Left ventricle myocardium superior (tissue), 1 donor: Measurements from ENCODE around the gene ASXL2. TPM values are rescaled to one million over a fixed set of nuclear protein-coding genes. Genes with fewer than 3 reads are reported as not detected.

Source experiments
- ATAC-seq: fragments of 200-7000 bp; cut with Tn5 transposase; one replicate; pipeline ENCODE4 v1.9.1; 2020; ENCODE audit warnings: mild to moderate bottlenecking, moderate library complexity
- DNase-seq: peaks from one replicate; pipeline ENCODE4 v3.0.0-alpha.2; 2020
- intact Hi-C: fragments of 100-400 bp; cut with micrococcal nuclease; formaldehyde crosslinking; loops from one replicate; pipeline ENCODE4 v1.11.0; 2022
- total RNA-seq: library from RNA; stranded (reverse); fragmentation: NEBNext Ultra II Directional; extraction: Animal tissue kit (Norgen Biotek cat#: 25700); gene quantifications from one replicate; pipeline ENCODE4 v1.2.1, GENCODE V29; 2021
- donor health status: DM: no; HTN: yes; CAD: no; lungs with severe emphysema.

Gene ASXL2
- total RNA-seq, 1 donor from 2014 or later = 26.1 TPM

DNA sequence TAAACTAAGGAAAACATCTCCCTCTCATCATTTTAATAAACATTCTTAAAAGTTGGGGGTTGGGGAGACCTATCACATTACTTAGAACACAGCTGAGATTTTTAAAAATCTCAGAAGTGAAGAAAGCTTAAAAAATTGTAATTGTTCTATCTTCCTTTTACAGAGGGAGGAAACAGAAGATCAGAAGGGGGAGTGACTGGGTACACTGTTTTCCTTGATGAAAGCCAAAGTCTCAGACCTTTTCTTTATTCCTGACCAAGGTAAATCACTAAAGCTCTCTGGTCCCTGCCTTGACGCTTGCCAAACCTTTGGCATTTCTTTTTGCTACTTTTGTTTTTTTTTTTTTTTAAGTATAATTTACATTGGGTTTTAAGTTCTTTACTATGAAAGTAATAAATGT lies 119.9 kb downstream of the ASXL2 start:
- intact Hi-C loops = no loop called here
- DNase-seq (no peak), ATAC-seq (no peak)

DNA sequence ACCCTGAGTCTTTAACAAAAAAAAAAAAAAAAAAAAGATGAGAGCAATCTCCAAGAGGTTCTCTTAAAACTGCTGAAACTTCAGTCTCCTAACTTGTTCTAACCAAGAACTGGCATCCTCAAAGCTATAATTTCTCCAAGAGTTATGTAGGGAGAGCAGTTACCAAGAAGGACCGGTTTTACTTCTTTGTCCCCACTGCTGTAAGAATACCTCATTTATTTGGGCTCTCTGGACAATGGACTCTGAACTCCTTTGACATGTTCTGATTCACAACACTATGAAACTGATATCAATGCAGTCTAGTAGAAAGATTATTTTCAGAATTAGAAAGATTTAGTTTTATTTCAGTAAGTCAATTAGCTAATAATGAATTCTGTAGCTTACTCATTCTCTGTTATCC lies 120.4 kb downstream of the ASXL2 start:
- intact Hi-C loops = no loop called here
- no peak for ATAC-seq

DNA sequence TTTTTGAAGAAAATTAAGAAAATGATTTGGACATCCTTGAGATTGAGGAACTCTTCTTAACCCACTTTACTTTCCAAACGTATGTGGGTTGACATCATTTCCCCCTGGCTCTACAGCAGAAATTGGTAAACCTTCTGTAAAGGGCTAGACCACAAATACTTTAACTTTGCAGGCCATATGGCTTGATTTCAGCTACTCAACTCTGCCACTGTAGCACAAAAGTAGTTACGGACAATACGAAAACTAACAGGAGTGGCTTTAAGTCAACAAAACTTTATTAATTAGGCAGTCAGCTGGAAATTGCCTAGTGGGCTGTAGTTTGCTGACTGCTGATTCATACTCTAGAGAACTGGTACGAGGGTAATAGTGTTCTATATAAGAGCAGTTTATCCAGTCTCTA lies 121.8 kb downstream of the ASXL2 start:
- DNase-seq (no peak), ATAC-seq (no peak)
- intact Hi-C loops = no loop called here

More for the DNA sequence above, 120.4 kb downstream of the ASXL2 start:
- no peak for DNase-seq

DNA sequence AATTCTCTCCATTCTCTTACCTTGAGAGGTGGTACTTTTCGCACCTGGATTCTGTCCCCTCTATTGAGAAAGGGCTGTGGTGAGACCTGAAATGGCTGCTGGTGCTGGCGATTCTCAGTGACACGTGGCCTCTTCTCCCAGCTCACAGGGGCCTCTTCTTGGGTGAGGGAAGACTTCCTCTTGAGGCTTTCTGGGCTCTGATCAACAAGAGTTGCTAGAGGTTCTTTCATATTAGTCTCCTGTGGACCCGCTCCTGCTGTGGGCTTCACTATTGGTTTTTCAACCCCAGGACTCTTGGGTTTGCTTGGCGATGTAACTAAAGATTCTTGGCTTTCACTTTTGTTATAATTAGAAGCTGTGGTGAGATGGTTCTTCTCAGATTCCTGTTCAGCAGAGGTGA lies 128.6 kb downstream of the ASXL2 start:
- no peak for DNase-seq
- no peak for ATAC-seq
- intact Hi-C loops = no loop called here

DNA sequence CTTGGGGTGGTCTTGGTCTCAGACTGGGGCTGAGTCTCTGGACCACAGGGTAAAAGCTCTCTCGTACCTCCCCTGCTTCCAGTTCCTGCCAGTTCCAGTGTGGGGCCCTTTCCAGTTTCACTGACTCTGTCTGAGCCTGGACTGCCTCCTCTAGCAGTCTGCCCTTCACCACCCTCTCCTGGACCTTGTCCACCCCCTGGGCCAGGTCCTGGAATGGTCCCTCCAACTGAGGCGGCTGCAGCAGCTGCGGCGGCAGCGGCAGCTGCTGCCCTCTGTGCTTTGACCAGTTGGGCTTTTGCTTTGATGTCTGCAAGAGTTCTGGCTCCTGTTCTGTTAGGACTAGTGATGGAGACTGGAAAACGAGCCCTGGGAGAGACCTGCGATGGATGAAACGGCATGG lies 134.2 kb downstream of the ASXL2 start:
- intact Hi-C loops = no loop called here
- ATAC-seq (peak; percentile 64), DNase-seq (no peak)

DNA sequence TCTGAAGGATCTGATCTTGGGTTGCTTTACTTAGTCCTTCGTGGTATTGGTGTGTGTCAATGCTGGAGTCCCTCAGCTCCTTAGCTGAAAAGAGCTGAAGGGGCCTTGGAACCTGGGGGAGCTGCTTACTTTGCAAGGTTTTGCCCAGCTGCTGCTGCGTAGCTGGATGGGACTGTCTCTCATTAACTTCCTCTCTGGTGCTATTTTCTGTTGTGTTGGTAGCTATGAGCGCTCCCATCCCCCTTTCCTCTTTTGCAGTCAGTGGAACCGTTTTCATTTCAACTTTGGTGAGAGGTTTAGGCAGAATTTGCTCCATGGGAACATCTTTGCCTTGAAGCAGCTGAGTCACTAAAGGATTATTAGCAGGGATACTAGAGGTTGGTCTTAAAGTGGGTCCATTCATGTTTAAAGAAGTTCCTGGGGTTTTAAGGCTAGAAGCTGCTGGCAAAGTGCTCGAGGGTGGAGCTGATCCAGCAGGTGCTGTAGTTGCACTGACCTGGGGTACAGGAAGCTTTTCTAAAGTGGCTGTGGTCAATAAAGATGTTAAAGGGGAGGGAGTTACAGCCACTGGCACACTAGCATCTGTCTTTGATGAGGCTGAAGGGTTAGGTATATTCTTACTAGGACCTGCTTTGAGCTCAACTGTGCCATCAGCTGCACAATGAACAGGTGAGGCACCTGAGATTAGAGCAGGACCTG lies 135.0 kb downstream of the ASXL2 start:
- intact Hi-C loops = no loop called here
- ATAC-seq (no peak), DNase-seq (no peak)

DNA sequence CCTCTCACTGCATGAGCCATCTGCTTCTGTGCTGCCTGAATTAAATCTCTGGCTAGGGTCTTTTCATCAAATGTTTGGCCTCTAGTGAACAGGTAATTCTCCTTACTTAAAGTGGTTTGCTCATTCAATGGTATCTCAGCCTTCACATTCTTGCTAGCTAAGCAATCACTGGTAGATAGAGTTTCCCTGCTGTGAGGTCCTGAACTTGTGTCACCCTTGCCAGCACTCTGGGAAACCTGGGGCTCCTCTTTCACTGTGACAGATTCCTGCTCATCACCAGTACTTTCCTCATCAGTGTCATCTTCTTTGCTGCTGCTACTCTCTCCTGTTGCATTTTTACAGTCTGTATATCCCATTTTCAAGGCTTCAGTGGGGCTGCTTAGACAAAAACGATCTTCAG lies 135.8 kb downstream of the ASXL2 start:
- ATAC-seq (no peak), DNase-seq (no peak)
- intact Hi-C loops = no loop called here

DNA sequence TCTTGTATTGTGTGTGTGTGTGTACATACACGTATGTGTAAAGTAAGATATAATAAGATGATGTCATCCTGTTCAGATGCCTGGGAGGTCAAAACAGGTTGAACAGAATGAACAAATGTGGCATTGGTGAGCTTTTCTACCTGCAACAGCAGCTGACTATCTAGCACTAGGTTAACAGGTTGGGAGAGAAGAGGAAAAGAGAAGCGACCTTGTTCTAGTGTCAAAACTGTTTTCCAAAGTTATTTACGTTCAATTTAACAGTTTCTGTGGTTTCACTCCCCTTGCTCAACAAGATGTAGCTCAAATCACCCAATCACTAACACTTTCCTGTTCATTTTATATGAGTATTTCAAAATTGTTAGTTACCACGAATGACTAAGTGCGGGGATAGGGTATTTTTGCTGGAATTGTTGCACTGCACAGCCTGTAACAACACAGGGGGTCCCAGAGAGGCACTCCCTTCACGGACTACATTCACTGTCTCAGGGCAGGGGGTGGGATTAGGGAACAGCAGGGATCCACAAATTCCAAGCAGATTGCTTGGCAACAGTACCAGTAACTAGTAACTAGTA lies 137.4 kb downstream of the ASXL2 start:
- intact Hi-C loops = no loop called here
- no peak for DNase-seq
- ATAC-seq = no peak

DNA sequence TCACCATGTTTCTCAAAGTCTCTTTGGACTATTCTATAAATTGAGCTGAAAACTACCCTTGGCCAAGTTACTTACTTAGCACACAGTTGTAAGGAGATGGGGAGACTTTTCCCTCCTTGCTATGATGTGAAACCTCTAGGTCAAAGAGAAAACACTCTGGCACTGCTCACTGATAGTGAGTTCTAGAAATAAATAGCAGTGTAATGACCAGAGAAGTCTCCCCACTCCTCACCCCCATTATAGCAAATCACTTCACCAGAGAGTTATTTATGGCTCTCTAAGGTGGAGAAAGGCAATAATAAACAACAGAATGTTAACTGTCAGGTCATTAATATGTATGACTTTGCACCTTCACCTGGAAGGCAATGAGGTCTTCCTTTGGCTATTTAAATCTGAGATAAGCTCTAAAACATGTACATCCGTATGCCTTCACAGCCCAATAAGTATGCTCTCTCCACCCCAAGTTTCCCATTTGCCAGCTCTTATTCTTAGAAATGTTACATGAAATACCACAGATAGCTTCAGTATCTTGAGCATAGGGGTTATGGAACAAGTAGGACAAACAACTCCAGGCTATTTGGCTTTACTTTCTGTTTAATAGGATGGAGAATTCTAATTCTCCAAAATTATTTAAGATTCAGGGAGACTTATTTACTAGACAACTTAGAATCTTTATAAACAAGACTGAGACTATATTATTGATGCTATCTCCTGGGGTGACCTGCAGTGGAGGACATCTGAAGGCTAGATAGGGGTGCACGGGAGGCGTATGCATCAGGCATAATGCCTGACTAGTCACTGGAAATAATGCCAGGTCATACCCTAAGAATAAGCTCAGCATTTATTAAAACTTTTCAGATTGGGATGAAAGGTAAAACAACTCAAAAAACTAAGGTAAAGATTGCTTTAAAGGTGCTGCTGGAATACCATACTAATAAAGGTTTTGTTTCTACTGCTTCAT lies 139.6 kb downstream of the ASXL2 start:
- DNase-seq (no peak), ATAC-seq (peak; percentile 89)
- intact Hi-C loops = no loop called here

DNA sequence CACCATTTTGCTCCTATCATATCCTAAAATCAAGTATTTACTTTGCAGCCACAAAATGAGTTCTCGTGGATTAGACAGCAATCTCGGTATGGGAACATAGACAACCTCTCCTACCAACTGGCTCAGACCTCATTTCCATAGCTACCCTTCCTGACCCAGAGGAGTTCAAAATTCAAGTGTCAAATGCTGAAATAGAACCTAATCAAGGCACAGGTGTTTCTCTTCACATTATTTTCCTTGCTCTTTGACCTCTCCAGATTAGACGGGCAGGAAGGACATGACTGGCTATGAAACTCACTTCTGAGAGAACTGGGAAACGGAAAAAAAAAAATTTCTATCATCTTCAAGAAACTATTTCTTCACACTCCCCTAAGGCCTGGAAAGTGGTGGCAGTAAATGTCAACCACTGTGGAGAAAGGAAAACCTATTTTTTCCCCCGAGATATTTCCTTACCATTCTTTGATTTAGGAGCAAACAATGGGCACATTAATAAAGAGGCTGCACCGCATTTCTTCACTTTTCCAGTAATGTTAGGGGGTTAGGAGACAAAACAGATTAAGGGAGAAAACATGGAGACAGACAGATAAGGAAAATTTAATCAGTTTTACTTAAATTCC lies 141.3 kb downstream of the ASXL2 start:
- intact Hi-C loops = no loop called here
- ATAC-seq = no peak
- DNase-seq = no peak

DNA sequence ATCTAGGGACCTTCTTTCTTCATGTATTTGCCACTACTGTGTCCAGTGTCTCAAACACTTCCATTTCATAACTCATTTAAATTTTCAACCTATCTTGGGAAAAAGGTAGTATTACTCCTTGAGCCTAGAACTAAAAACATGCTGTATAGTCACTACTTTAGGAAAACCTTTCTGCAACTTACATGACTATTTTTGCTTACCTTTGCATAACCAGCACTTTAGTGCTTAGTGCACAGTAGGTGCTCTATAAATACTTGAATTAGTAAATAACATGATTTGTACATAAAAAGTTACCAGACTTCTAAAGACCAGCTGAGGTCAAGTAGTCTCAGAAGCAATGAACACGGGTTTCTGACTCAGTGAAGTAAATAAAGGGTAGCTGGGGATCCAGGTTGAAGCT lies 142.5 kb downstream of the ASXL2 start:
- DNase-seq (no peak), ATAC-seq (no peak)
- intact Hi-C loops = no loop called here

DNA sequence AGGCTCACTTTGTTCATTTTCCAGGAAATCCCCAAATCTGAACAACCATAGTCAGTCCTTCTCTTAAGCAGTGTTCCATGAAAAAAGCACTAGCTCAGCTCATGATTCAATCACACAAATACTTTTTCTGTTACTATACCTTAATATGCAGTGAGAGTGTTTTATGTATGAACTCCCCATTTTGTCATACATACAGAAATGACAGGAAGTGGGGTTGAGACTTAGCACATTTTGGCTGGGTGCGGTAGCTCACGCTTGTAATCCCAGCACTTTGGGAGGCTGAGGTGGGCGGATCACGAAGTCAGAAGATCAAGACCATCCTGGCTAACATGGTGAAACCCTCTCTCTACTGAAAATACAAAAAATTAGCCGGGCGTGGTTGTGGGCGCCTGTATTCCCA lies 149.7 kb downstream of the ASXL2 start:
- DNase-seq (no peak), ATAC-seq (no peak)
- intact Hi-C loops = no loop called here

DNA sequence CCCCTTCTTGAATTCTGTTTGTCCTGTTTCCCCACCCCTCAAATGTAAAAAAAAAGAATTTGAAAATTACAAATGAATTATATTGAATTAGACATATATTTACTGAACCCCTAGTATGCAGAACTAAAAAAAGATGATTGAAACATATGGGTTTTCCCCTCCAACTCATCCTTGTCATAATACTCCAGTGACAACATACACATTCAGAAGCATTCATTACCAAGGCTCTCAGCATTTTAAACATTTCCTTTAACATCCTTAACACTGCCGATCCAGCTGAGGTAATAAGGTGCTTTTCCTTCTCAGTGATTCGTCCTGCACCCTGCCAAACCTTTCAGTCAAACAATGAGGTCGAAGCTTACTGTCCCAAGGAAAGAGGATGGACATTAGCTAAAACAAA lies 151.8 kb downstream of the ASXL2 start:
- ATAC-seq (no peak), DNase-seq (no peak)
- intact Hi-C loops = no loop called here

DNA sequence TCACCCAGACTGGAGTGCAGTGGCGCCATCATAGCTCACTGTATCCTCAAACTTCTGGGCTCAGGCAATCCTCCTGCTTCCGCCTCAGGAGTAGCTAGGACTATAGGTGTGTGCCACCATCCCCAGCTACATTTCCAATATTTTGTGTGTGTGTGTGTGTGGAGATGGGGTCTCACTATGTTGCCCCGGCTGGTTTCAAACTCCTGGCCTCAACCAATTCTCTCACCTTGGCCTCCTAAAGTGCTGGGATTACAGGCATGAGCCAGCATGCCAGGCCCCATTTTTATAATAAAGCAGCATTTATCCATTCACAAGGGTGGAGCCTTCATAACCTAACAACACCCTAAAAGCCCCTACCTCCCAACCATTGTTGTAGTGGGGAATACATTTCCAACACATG lies 152.4 kb downstream of the ASXL2 start:
- DNase-seq = no peak
- intact Hi-C loops = no loop called here
- ATAC-seq = no peak

DNA sequence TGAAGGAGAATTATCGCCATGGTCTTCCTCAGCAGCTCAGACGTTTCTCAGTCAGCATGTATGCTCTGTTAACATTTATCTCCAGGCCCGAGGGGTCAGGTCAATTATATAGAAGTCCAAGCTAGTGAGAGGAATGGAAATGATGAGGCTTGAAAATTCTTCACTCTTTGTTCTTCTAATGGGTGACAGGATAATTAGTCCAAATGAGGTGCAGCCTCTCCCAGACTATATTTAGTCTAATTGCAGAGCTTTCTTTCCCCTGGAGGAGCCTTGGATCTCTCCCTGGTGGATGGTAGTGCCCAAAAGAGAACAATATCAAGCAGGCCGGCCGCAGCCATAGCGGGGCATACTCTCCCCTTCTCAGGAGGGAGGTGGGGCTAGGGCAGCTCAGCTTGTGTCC lies 153.5 kb downstream of the ASXL2 start:
- DNase-seq (no peak), ATAC-seq (no peak)
- intact Hi-C loops = no loop called here

DNA sequence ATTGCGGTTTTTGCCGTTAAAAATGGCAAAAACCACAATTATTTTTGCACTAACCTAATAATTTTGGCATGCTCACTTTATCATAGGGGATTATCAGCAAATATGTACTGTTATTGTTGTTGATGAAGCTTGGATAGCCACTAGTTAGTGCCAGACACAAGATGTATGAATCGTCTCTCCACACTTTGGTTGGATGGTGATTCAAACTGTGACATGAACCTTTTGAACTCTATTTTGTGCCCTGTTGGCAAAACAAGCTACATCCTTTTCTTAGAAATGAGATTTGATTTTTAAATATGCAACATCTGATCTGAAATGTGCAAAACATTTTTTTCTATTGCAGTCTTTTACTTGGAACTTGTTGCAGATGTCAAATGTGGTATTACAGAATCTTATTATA lies 156.1 kb downstream of the ASXL2 start:
- DNase-seq (no peak), ATAC-seq (no peak)
- intact Hi-C loops = no loop called here

DNA sequence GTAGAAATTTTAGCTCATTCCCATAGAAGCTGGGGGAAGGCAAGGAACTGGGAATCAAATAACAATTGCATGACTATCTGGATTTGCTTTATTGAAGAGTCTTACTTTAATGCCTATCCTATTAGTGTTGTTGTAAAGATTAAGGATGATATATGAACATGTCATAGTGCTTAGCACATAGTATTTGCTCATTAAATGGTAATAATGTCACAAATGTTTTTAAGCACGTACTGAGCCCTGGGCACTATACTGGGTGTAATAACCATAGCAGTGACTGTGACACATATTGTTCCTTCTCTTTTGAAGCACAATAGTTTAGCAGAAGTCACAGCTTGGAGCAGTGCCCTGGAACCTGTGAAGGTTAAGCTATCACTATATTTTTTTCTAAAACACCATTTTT lies 157.7 kb downstream of the ASXL2 start:
- ATAC-seq (no peak), DNase-seq (no peak)
- intact Hi-C loops = no loop called here

DNA sequence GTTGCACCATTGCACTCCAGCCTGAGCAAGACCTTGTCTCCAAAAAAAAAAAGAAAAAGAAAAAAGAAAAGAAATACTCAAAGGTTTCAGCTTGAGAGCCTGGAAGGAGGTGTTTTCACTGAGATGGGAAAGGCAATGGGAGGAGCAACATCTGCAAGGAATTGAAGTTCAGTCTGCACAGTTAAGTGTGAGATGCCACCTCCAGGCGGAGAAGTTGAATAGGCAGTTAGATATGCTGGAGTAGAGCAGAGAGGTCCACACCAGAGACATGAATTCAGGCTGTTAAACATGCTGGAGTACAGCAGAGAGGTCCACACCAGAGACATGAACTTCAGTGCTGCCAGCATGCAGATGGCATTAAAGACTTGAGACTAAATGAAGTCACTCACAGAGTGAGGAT lies 163.5 kb downstream of the ASXL2 start:
- ATAC-seq (no peak), DNase-seq (no peak)
- intact Hi-C loops = no loop called here

DNA sequence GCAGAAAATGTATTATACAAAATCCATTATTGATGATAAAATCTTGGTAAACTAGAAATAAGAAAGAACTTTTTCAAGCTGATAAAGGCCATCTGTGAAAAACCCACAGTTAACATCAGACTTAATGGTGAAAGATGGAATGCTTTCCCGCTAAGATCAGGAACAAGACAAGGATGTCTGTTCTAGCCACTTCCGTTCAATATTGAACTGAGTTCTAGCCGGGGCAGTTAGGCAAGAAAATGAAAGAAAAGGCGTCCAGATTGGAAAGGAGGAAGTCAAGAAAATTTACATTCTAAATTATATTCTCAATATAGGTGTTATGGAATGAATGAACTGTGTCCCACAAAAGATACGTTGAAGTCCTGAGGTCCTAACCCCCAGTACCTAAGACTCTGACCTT lies 165.8 kb downstream of the ASXL2 start:
- DNase-seq = no peak
- intact Hi-C loops = no loop called here
- no peak for ATAC-seq
